ENCODE results near the gene PCSK4.

PCSK4 gene

DNA sequence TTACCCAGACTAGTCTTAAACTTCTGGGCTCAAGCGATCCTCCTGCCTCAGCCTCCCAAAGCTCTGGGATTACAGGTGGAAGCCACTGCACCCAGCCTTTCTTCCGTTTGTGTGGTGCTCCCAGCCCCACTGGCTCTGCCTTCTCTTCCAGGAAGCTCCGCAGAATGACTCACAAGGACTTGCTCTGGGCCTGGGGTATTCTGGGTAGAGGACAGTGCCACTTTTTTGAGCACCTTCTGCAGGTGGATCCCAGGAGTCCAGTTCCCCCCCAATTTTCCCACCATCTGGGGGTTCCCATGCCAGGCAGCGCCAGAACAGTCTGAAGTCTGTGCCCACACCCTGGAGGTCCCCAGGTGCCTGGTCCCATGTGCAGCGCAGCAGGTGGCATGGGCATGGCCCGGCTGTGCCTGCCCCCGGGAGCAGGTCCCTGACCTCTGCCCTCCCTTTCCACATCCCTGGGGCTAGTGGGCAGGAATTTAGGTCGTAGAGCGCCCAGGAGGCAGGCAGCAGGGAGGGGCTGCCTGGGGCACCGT, 2.4 kb upstream of the PCSK4 start:
- Mint-ChIP-seq H3K4me3 (peak overlapping the region; percentile 73), H3K4me1 (peaks cover 16% of the 10 kb centered on the region)

DNA sequence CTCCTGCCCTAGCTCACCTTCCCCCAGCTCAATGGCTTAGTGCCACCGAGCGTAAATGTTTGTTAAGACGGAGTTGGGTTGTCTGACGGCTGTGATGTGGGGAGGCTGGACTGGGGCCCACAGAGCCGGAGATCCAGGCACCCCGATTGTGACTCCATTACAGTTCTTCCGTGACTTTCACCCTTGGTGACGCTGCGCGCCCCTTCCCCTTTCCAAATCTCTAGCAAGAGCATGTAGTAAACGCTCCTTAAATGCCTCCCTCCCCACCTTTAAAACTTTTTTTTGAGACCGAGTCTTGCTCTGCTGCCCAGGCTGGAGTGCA, 1.7 kb upstream of the PCSK4 start:
- no peaks in the 10 kb centered on the region for H3K36me3 Mint-ChIP-seq (ENCODE audit: low read depth)
- H3K9me3 Mint-ChIP-seq, result no peaks in the 10 kb centered on the region
- H3K27me3 Mint-ChIP-seq (ENCODE audit: low read depth, poor library complexity), result peaks cover 46% of the 10 kb centered on the region
- DNase-seq, result no peak
- H3K4me3 Mint-ChIP-seq, result peak overlapping the region; percentile 73
- peaks cover 15% of the 10 kb centered on the region for H3K4me1 Mint-ChIP-seq
- TF ChIP-seq, protein P1, sequence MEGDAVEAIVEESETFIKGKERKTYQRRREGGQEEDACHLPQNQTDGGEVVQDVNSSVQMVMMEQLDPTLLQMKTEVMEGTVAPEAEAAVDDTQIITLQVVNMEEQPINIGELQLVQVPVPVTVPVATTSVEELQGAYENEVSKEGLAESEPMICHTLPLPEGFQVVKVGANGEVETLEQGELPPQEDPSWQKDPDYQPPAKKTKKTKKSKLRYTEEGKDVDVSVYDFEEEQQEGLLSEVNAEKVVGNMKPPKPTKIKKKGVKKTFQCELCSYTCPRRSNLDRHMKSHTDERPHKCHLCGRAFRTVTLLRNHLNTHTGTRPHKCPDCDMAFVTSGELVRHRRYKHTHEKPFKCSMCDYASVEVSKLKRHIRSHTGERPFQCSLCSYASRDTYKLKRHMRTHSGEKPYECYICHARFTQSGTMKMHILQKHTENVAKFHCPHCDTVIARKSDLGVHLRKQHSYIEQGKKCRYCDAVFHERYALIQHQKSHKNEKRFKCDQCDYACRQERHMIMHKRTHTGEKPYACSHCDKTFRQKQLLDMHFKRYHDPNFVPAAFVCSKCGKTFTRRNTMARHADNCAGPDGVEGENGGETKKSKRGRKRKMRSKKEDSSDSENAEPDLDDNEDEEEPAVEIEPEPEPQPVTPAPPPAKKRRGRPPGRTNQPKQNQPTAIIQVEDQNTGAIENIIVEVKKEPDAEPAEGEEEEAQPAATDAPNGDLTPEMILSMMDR (IDR thresholded peaks at IDR 0.05), result no peak
- no peak overlapping the region for H3K27ac Mint-ChIP-seq

More for the DNA sequence above, 2.4 kb upstream of the PCSK4 start:
- no peaks in the 10 kb centered on the region for H3K36me3 Mint-ChIP-seq (ENCODE audit: low read depth)
- TF ChIP-seq, protein P1 (IDR thresholded peaks at IDR 0.05), result no peak
- peaks cover 46% of the 10 kb centered on the region for H3K27me3 Mint-ChIP-seq (ENCODE audit: low read depth, poor library complexity)
- no peaks in the 10 kb centered on the region for H3K9me3 Mint-ChIP-seq
- DNase-seq, result no peak
- no peak overlapping the region for H3K27ac Mint-ChIP-seq

DNA sequence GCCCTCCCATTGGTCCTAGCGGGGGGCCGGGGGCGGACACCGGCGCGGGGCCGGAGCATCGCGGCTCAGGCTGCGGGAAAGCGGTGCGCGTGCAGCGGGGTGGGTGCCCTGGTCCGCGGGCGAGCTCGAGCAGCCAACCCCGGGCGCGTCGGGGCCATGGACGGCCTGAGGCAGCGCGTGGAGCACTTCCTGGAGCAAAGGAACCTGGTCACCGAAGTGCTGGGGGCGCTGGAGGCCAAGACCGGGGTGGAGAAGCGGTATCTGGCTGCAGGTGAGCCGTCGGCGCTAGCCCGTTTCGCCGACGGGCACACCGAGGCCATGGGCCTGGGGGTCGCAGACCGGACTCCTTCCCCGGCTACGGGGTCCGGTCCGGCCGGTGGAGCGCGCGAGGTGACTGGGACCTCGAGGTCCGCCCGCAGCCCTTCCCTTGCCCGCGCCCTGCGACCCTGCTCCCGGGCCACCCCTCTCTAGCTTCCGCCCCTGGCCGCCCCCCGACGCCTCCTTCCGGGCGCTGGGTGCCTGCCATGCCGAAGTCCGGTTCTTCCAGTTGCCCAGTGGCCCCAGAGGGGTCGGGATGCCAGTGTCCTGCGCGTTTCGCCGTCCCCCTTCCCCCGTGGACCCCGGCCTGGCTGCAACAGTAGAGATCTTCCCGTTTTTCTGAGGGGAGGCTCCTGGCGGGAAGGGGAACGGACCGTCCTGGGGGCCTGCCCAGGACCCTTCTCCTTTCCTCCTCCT, 1.1 kb upstream of the PCSK4 start, which contains the start of gene REEP6:
Gene REEP6, plus strand, starts transcription at position 68 of the 735 bp plus-strand sequence. Its CDS starts 89 bp downstream, at position 157.
- Mint-ChIP-seq H3K27ac (peak within 1 kb of the TSS; percentile 99), H3K9me3 (no peaks in the 10 kb centered on the region), H3K27me3 (ENCODE audit: low read depth, poor library complexity) (peaks cover 43% of the 10 kb centered on the region)

DNA sequence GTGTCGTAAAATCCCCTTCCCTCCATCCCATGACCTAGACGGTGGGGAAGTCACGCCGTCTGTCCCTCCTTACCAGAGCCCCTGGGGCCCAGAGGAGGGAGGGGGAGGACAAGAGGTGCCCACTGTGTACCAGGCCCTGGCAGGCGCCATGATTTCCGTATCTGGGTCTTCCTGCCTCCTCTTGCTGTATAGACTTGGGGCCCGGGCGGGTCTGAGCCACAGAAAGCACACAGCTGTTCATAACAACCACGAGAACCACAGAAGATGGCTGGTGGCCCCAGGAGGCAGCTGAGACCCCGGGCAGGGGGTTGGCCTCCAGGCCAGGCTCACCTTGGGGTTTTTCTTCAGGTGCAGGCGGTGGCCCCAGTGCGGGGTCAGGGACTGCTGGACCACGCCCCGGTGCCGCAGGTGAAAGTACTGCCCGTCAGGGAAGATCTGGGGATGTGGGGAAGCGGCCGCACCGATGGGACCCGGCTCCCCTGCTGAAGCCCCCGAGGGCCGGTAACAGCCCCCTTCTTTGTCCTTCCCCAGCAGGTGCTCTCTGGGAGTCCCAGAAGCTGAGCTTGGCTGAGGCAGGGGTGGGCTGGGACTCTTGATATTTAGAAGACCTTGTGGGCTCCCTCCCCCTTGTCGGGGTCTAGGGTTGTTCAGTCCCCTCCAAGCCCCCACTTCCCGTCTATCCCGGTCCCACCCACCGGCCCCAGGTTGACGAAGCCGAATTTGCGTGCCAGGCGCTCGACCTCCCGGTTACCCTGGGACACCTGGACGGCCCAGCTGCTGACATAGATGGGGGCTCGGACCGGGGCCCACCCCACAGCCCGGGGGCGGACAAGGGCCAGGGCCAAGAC, 463 bp downstream of the PCSK4 start:
- peak overlapping the region; percentile 70 for H3K4me3 Mint-ChIP-seq
- TF ChIP-seq, protein P1 (IDR thresholded peaks at IDR 0.05), result no peak
- peaks cover 32% of the 10 kb centered on the region for H3K27me3 Mint-ChIP-seq (ENCODE audit: low read depth, poor library complexity)
- no peak for DNase-seq
- H3K36me3 Mint-ChIP-seq (ENCODE audit: low read depth), result no peaks in the 10 kb centered on the region
- no peaks in the 10 kb centered on the region for H3K9me3 Mint-ChIP-seq
- H3K4me1 Mint-ChIP-seq, result peaks cover 11% of the 10 kb centered on the region
- H3K27ac Mint-ChIP-seq, result peak overlapping the region; percentile 72

More for the DNA sequence above, 1.1 kb upstream of the PCSK4 start, which contains the start of gene REEP6:
- Mint-ChIP-seq H3K4me1 (peaks cover 11% of the 10 kb centered on the region), H3K4me3 (peak within 1 kb of the TSS; percentile 86), H3K36me3 (ENCODE audit: low read depth) (no peaks in the 10 kb centered on the region)
- TF ChIP-seq, protein P1 (IDR thresholded peaks at IDR 0.05), result no peak
- DNase-seq, result no peak

DNA sequence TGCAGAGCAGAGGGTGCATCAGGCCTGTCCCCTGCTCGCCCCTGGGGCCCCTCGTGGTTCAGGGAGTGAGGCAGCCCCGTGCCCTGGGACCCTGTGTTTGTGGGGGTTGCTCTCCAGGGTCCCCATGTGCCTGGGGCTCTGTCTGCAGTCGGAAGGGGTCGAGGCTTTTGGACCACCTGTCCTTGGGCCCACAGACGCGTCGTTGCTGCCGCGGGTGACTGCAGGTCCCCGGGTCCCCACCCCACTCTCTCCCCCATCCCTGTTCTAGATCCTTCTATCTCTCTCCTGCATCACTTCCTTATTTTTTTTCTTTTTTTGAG, 1.9 kb downstream of the PCSK4 start:
- Mint-ChIP-seq H3K27me3 (ENCODE audit: low read depth, poor library complexity) (peaks cover 18% of the 10 kb centered on the region), H3K4me3 (no peak overlapping the region), H3K4me1 (peaks cover 11% of the 10 kb centered on the region), H3K36me3 (ENCODE audit: low read depth) (no peaks in the 10 kb centered on the region), H3K27ac (no peak overlapping the region), H3K9me3 (no peaks in the 10 kb centered on the region)
- DNase-seq, result no peak
- TF ChIP-seq, protein P1 (IDR thresholded peaks at IDR 0.05), result no peak

All from nephron progenitor cell (in vitro differentiated cells).